Medulla oblongata (tissue), 1 donor: ENCODE measurements around the gene TMEM30B.
A peak's percentile ranks its signal among the peaks of the same experiment; 100 is the strongest.

ENCODE experiments used
- DNase-seq: peaks from one replicate; pipeline ENCODE4 v3.0.0-alpha.2; 2015; ENCODE audit errors: extremely low spot score

The TMEM30B gene

GRCh38 chr14:61298824-61299223 is 17.7 kb upstream of the TMEM30B start:
- no peak for DNase-seq

- DNase-seq, result no peak
Measured at GRCh38 chr14:61297581-61297980, 16.4 kb upstream of the TMEM30B start.

GRCh38 chr14:61296719-61297502 is 15.8 kb upstream of the TMEM30B start:
- peak; percentile 50 for DNase-seq

GRCh38 chr14:61296151-61296550 is 15.0 kb upstream of the TMEM30B start:
- DNase-seq, result no peak

GRCh38 chr14:61290701-61291100 is 9.6 kb upstream of the TMEM30B start:
- no peak for DNase-seq

- no peak for DNase-seq
Measured at GRCh38 chr14:61288720-61289119, 7.6 kb upstream of the TMEM30B start.

- no peak for DNase-seq
Measured at GRCh38 chr14:61288228-61288627, 7.1 kb upstream of the TMEM30B start.

GRCh38 chr14:61287196-61287595 is 6.1 kb upstream of the TMEM30B start:
- DNase-seq, result no peak

- DNase-seq, result no peak
Measured at GRCh38 chr14:61285364-61285763, 4.2 kb upstream of the TMEM30B start.

GRCh38 chr14:61284001-61284400 is 2.9 kb upstream of the TMEM30B start:
- no peak for DNase-seq

- no peak for DNase-seq
Measured at GRCh38 chr14:61282746-61283145, 1.6 kb upstream of the TMEM30B start.

- no peak for DNase-seq
Measured at GRCh38 chr14:61281948-61282275, 774 bp upstream of the TMEM30B start.

- DNase-seq, result peak; percentile 15
Measured at GRCh38 chr14:61280526-61281185, 482 bp downstream of the TMEM30B start.

- DNase-seq, result no peak
Measured at GRCh38 chr14:61280092-61280525, 1.0 kb downstream of the TMEM30B start.

- DNase-seq, result no peak
Measured at GRCh38 chr14:61279082-61279481, 2.1 kb downstream of the TMEM30B start.

- DNase-seq, result no peak
Measured at GRCh38 chr14:61277784-61278183, 3.4 kb downstream of the TMEM30B start.

- no peak for DNase-seq
Measured at GRCh38 chr14:61277232-61277631, 3.9 kb downstream of the TMEM30B start.

- DNase-seq, result no peak
Measured at GRCh38 chr14:61271552-61271951, 9.6 kb downstream of the TMEM30B start.

GRCh38 chr14:61270714-61271113 is 10.4 kb downstream of the TMEM30B start:
- no peak for DNase-seq

GRCh38 chr14:61269321-61270083 is 11.6 kb downstream of the TMEM30B start:
- DNase-seq, result peak; percentile 79

- DNase-seq, result no peak
Measured at GRCh38 chr14:61268812-61269211, 12.3 kb downstream of the TMEM30B start.

GRCh38 chr14:61266891-61267740 is 14.0 kb downstream of the TMEM30B start:
- DNase-seq, result no peak
